Renal cortex interstitium (tissue), 15 donors: ENCODE measurements around the gene AIFM2. TPM values are rescaled to one million over a fixed set of nuclear protein-coding genes. Genes with fewer than 3 reads are reported as not detected.
"Not testable (repeated sequence)": the region's sequence is repeated elsewhere in the genome, so short reads cannot be mapped to it uniquely, and the experiment has no call there.

Experiments used
- DNase-seq, 11 donors: peaks; one replicate each; pipeline ENCODE4 v3.0.0-alpha.2; 2013; ENCODE audit warnings: low read depth in 9 of 11, low spot score in 4 of 11; ENCODE audit errors: extremely low read depth in 1 of 11
- long read RNA-seq, 16 experiments: transcript quantifications; one replicate each; lab custom pipeline, GENCODE V29; 2026
- polyA plus RNA-seq, 3 donors: library from polyadenylated mRNA; unstranded; fragments of 120-200 nt; gene quantifications; one replicate each; pipeline ENCODE4 v1.2.1, GENCODE V29; 2013; ENCODE audit not compliant: insufficient read length in 3 of 3

Gene AIFM2
- polyA plus RNA-seq, result 1 to 10 TPM; 5.1 to 7.2 (median 5.1) TPM
- long read RNA-seq, donor 1, result 0 reads
- long read RNA-seq, donor 2, result 0 reads
- long read RNA-seq, donor 3, partial matches to known transcripts, result 0 of 3 reads
- long read RNA-seq, donor 3, other reads (novel, unspliced or antisense), result 0 of 3 reads
- long read RNA-seq, donor 4, result 0 reads
- long read RNA-seq, donor 5, result 0 reads
- long read RNA-seq, donor 6, result 0 reads
- long read RNA-seq, donor 7, result 0 reads
- long read RNA-seq, donor 8, partial matches to known transcripts, result 0 of 1 reads
- long read RNA-seq, donor 8, other reads (novel, unspliced or antisense), result 0 of 1 reads
- long read RNA-seq, donor 9, partial matches to known transcripts, result 0 of 1 reads
- long read RNA-seq, donor 9, other reads (novel, unspliced or antisense), result 0 of 1 reads
- long read RNA-seq, donor 10, partial matches to known transcripts, result 0 of 2 reads
- long read RNA-seq, donor 10, other reads (novel, unspliced or antisense), result 0 of 2 reads
- long read RNA-seq, donor 11, partial matches to known transcripts, result 0 of 2 reads
- long read RNA-seq, donor 11, other reads (novel, unspliced or antisense), result 0 of 2 reads
- long read RNA-seq, donor 12, partial matches to known transcripts, result 0 of 1 reads
- long read RNA-seq, donor 12, other reads (novel, unspliced or antisense), result 0 of 1 reads
- long read RNA-seq, donor 13, result 0 reads
- long read RNA-seq, donor 14, partial matches to known transcripts, result 0 of 2 reads
- long read RNA-seq, donor 14, other reads (novel, unspliced or antisense), result 0 of 2 reads
- long read RNA-seq, donor 15, result 0 reads
- long read RNA-seq, donor 16, partial matches to known transcripts, result 0 of 4 reads
- long read RNA-seq, donor 16, other reads (novel, unspliced or antisense), result 0 of 4 reads

DNA sequence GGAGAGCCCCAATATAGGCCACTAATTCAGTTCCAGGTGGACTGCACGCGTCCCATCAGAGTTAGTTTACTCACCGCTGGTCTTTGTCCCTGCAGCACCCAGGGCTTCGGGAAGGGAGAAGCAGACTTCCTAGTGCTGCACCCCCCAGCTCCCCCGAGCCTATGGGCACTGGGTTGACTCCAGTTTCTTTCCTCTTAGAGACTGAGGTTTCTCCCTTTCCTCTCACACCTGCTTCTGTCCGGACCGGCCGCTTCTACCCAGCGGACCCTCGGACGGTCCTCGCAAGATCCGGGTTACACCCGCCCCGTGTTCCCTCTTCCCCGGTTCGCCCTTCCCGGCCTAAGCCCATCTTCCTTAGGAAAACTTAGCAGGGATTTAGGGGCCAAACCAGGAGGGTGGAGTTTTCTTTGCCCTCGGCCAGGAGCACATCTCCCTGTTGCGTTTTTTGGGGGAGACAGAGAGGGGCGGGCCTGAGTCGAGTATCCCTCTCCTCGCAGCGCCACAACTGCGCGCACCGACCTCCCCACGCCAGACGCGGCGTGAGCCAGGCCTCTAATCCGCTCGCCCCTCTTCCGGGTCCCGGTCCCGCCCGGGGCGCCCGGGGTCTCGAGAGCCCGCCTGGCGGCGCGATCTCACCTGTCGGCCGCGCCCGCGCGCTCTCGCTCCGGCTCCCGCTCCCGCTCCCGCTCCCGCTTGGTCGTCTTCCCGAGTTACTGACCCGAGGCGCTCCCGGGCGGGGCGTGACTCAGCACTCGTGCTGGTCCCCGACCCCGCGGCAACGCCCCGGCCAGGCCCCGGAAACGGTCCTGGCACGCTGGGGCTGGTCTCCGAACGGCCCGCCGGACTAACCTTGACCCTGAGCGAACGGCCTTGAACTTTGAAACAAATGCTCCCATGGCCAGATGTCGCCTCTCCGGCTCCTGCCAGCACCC, at the start of gene AIFM2:
Gene AIFM2, minus strand, starts transcription at position 728 of the 932 bp plus-strand sequence. CDS start 8,741 bp downstream, outside the sequence.
- peak in 9 of 11 donors; percentile 32 to 68 (median 53) for DNase-seq

GRCh38 chr10:70179209-70179608, 46.6 kb upstream of the AIFM2 start:
- DNase-seq, result not testable (repeated sequence)

DNA sequence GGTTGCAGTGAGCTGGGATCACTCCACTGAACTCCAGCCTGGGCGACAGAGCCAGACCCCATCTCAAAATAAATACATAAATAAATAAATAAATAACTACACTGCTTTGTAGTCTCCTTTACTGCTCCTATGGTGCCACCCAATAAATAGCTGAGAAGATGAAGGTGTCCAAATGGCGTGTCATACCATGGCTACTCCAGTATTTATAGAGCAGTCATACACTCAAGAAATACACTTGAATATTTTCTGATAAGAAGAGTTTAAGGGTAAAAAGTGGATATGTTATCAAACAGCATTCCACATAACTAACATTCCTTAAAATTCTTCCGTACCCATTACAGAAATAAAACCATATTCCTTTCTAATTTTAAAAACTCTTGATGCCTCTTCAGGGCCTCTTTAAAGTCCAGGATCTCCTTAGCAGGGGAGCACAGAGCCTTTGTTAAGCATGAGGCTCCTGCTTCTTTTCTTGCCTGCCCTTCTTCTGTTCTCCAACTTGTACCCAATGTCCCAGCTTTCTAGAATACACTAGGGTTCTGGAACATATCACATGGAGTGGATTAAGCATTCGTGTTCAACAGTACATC, 45.6 kb upstream of the AIFM2 start:
- DNase-seq, result no peak

DNA sequence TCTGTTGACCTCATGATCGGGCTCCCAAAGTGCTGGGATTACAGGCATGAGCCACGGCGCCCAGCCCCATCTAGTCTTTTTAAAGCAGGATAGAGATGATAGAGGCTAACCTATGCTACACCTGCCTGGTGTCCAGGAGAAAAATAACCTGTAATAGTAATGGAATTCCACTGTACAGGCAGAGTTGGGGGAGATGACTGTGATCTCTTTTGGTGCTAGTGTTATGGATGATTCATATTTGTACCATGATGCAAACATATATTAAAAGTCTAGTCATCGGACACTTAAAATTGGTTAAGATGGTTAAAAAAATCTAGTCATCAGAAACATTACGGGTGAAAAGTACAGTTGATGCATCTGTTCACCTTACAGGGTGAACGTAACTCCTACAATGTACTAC, 43.8 kb upstream of the AIFM2 start:
- DNase-seq, result no peak

GRCh38 chr10:70175516-70175915, 42.9 kb upstream of the AIFM2 start:
- no peak for DNase-seq

DNA sequence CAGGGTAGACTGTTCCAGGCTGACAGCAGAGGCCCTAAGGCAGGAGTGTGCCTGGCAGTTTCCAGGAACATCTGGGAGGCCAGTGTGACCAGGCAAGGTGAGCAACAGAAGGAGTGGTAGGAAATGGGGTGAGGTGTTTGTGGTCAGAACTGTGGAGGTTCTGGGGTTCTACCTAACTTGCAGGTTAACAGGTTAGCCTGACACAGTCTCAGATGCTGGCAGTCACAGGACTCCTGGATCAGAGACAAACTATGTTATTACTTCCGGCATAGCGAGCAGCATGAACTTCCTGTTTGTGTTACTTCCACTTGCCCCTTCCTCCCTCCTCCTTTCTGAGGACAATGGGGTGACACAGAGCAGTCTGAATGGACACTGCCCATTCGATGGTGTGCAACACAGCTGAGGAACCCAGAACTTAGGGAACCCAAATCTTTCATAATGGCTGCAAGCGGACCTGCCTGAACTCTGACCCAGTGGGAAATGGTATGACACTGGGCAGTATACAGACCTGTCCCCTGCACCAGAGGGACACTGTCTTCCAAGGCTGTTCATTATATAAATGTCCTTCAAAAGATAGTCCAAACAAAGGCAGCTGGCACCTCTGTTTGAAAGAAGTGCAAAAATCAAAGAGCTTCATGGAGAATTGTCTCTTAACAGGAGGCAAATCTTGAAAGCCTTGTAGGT, 41.6 kb upstream of the AIFM2 start:
- DNase-seq, result no peak

GRCh38 chr10:70169649-70170364, 37.2 kb upstream of the AIFM2 start:
- DNase-seq, result peak in 2 of 11 donors; percentile 9 to 28

GRCh38 chr10:70169011-70169410, 36.4 kb upstream of the AIFM2 start:
- no peak for DNase-seq

DNA sequence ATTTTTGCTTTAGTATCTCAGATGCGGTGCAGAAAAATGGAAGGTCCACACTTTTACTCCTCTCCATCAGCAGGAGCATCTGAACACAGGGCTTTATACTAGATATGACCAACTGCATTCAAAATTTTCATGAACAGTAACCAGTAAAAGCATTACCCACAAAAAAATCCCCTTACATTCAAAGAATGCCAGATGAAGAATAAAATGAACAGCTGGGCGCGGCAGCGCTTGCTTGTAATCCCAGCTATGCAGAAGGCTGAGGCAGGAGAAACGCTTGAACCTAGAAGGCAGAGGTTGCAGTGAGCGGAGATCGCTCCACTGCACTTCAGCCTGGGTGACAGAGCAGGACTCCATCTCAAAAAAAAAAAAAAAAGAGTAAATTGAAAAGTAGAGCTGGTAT, 34.6 kb upstream of the AIFM2 start:
- DNase-seq, result no peak

DNA sequence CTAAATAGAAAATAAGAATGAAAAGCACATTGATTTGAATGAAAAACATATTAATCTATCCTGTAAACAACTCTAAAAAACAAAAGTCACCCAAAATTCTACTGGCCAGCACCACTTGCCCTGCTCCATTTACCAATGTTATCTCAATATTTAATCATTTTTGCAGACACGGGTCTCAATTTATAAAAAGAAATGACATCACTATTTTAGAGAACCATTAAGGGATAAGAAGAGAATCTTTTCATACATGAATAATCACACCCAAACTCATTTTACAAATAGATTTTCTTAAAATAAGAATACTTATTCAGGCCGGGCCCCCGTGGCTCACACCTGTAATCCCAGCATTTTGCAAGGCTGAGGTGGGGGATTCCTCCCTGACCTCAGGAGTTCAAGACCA, 33.8 kb upstream of the AIFM2 start:
- no peak for DNase-seq

DNA sequence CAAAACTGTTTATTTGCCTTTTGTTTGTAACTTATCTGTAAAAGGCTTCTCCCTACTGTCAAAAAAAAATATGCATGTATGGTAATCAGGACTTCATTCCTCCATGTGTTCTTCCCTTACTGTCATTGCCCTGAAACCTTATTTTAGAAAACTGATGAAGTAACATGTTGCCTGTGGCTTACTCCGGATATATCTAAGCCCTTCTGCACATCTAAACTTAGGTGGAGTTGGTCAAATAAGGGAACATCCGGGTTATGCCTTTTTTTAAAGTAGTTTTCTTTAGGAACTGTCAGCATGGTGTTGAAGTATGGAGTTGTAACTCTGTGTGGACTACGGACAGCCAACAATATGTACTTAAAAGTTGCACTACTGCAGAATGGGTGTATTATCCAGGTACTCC, 31.5 kb upstream of the AIFM2 start:
- DNase-seq, result no peak

GRCh38 chr10:70163448-70163847, 30.8 kb upstream of the AIFM2 start:
- no peak for DNase-seq

- no peak for DNase-seq
Measured at GRCh38 chr10:70162892-70163201, 30.2 kb upstream of the AIFM2 start.

DNA sequence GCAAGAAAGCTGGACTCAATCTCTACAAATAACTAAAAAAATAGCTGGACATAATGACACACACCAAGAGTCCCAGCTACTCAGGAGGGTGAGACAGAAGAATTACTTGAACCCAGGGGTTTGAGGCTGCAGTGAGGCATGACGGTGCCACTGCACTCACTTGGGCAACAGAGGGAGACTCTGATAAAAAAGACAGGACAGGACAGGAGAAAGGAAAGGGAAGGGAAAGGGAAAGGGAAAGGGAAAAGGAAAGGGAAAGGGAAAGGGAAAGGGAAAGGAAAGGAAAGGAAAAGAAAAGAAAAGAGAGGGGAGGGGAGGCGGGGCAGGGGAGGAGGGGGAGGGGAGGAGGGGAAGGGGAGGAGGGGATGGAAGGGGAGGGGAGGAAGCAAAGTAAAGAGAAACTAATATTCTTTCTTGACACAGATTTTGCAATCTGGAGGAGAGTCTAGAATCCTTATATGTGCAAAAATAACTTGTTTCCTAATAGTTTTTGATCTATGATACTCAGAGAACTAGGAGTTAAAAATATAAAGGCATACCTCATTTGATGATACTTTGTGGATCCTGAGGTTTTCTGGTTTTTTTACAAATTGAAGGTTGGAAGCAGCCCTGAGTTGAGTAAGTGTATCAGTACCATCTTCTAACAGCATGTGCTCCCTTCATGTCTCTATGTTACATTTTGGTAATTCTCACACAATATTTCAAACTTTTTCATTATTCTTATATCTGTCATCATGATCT, 29.7 kb upstream of the AIFM2 start:
- no peak for DNase-seq

- no peak for DNase-seq
Measured at GRCh38 chr10:70160798-70161197, 28.2 kb upstream of the AIFM2 start.

GRCh38 chr10:70159366-70159765, 26.7 kb upstream of the AIFM2 start:
- DNase-seq, result not testable (repeated sequence)

DNA sequence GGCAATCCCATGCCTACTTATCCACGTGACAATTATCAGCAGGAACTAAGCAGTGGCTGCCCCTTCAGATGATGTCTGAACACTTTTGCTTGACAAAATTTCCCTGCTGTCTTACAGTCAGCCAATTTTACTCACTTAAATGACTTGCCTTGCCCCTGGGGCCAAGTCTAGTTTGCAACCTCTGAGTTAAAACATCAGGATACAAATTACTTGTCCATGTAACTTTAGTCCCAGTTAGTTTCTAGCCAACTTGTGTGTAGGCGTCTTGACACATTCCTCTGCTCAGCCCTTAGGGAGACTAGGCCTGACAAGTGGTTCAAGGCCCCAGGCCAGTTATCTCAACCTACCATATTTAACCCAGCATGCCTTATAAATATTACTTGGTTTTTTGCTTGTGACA, 25.5 kb upstream of the AIFM2 start:
- no peak for DNase-seq
